ENCODE data around the gene PTPRU. TPM values are rescaled to one million over a fixed set of nuclear protein-coding genes. Genes with fewer than 3 reads are reported as not detected.
A peak's percentile ranks its signal among the peaks of the same experiment; 100 is the strongest.

The PTPRU gene
- total RNA-seq, 1 donor from 2014 or later: 19.0 TPM

DNA sequence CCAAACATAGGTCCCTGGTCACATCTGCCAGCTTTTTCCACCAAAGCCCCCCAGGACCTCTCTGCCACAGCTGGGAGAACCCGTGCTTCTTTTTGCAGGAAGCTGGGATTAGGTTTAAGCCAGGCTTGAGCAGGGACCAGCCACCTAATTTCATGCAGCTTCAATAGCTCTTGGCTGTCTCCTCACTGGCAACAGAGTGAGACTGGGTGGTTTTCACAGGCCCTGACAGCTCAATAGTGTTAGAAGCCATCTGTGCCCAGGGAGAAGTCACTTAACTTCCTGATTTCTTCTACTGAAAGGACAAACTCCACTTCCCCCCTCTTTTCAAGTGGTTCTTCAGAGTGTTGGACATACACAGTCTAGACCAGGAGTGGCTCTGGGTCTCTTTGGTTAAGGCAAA lies 34.3 kb upstream of the PTPRU start:
- Mint-ChIP-seq H3K27me3 (ENCODE audit: unreplicated experiment) (no peaks in the 10 kb centered on the region), H3K36me3 (ENCODE audit: low read depth, unreplicated experiment) (peaks cover 19% of the 10 kb centered on the region), H3K27ac (ENCODE audit: unreplicated experiment) (peak overlapping the region; percentile 34), H3K9me3 (ENCODE audit: unreplicated experiment) (no peaks in the 10 kb centered on the region), H3K4me3 (ENCODE audit: unreplicated experiment) (no peak overlapping the region), H3K4me1 (ENCODE audit: unreplicated experiment) (peaks cover 7% of the 10 kb centered on the region)
- no peak for TF ChIP-seq CTCF (IDR thresholded peaks at IDR 0.05; ENCODE audit: unreplicated experiment)
- no peak for DNase-seq (ENCODE audit: low spot score)

DNA sequence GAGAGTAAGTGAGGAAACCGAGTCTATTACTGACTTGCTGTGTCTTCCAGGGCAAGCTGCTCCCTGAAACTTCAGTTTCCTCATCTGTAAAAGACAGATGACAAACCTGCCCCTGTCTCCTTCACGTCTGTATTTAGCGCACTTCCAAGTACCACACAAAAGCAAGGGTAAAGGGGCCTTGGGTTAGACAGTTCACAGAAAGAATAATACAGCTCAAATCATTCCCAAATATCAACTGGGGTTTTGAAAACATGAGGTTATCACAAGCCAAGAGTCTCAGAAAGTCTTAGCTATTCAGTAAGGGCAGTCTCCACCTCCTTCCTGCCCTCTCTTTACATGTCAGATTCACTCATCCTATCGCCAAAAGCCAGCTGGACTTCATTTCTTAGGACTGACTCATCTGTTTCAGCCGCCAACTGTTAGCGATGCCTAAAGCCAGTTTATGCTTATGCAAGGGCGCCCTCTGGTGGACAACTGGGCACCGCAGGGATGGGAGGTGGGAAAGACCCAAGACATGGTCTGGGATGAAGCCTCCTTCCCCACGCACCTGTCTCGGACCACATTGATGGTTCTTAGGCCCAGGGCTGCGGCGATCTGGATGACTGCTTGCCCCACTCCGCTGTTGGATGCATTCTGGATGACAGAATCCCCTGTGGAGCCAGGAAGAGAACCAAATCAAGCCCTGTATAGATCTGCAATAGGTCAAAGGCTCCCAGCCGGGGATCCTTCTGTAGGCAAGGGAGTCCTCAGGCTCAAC lies 33.6 kb upstream of the PTPRU start:
- peaks cover 16% of the 10 kb centered on the region for H3K36me3 Mint-ChIP-seq (ENCODE audit: low read depth, unreplicated experiment)
- H3K4me1 Mint-ChIP-seq (ENCODE audit: unreplicated experiment): peaks cover 7% of the 10 kb centered on the region
- H3K9me3 Mint-ChIP-seq (ENCODE audit: unreplicated experiment): no peaks in the 10 kb centered on the region
- no peaks in the 10 kb centered on the region for H3K27me3 Mint-ChIP-seq (ENCODE audit: unreplicated experiment)
- H3K27ac Mint-ChIP-seq (ENCODE audit: unreplicated experiment): peak overlapping the region; percentile 34
- H3K4me3 Mint-ChIP-seq (ENCODE audit: unreplicated experiment): no peak overlapping the region
- peak; percentile 96 for DNase-seq (ENCODE audit: low spot score)
- peak; percentile 96 for TF ChIP-seq CTCF (IDR thresholded peaks at IDR 0.05; ENCODE audit: unreplicated experiment)

GRCh38 chr1:29208442-29208841 lies 27.9 kb upstream of the PTPRU start:
- Mint-ChIP-seq H3K27ac (ENCODE audit: unreplicated experiment) (no peak overlapping the region), H3K9me3 (ENCODE audit: unreplicated experiment) (no peaks in the 10 kb centered on the region), H3K27me3 (ENCODE audit: unreplicated experiment) (peaks cover 3% of the 10 kb centered on the region), H3K4me1 (ENCODE audit: unreplicated experiment) (peaks cover 15% of the 10 kb centered on the region), H3K36me3 (ENCODE audit: low read depth, unreplicated experiment) (peaks cover 27% of the 10 kb centered on the region), H3K4me3 (ENCODE audit: unreplicated experiment) (no peak overlapping the region)
- TF ChIP-seq CTCF (IDR thresholded peaks at IDR 0.05; ENCODE audit: unreplicated experiment): no peak
- DNase-seq (ENCODE audit: low spot score): no peak

- H3K4me3 Mint-ChIP-seq (ENCODE audit: unreplicated experiment): no peak overlapping the region
- H3K9me3 Mint-ChIP-seq (ENCODE audit: unreplicated experiment): no peaks in the 10 kb centered on the region
- H3K27ac Mint-ChIP-seq (ENCODE audit: unreplicated experiment): peak overlapping the region; percentile 16
- peaks cover 3% of the 10 kb centered on the region for H3K27me3 Mint-ChIP-seq (ENCODE audit: unreplicated experiment)
- no peak for DNase-seq (ENCODE audit: low spot score)
- H3K4me1 Mint-ChIP-seq (ENCODE audit: unreplicated experiment): peaks cover 15% of the 10 kb centered on the region
- peaks cover 28% of the 10 kb centered on the region for H3K36me3 Mint-ChIP-seq (ENCODE audit: low read depth, unreplicated experiment)
- no peak for TF ChIP-seq CTCF (IDR thresholded peaks at IDR 0.05; ENCODE audit: unreplicated experiment)
These were observed 27.1 kb upstream of the PTPRU start for GRCh38 chr1:29209173-29209572.

DNA sequence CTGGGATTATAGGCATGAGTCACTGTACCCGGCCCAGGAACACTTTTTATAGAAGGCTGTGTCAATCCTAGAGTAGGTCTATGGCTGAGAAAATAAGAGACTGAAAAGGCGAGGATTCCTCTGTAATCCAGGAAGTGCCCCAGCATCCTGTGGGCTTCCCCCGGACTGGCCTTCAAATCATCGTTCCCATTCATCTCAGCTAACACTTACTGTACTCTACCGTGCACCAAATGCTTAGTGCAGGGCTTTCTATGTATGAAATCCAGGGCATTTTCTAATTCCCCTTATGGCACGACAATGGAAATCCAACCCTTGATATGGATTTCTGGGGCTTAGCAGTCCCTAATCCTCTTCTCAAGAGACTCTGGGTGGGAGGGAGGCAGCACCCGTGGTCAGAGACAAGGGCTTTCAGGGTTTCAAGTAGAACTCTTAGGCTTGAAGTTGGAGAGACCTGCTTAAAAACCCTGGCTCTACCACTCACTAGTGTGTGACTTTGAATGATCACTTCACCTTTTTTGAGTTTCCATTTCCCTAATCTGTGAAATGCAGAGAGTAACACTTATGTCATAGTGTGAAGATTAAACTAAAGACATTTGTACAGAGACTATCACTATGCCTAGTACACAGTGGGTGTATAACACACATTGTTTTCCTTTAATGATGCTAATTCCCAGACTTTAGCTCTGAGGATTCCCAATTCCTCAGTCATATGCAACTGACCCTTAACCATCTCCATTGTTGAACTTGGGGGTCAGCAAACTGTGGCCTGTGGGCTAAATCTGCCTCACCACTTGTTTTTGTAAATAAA lies 25.8 kb upstream of the PTPRU start:
- no peak overlapping the region for H3K4me3 Mint-ChIP-seq (ENCODE audit: unreplicated experiment)
- H3K27me3 Mint-ChIP-seq (ENCODE audit: unreplicated experiment): peaks cover 3% of the 10 kb centered on the region
- no peaks in the 10 kb centered on the region for H3K9me3 Mint-ChIP-seq (ENCODE audit: unreplicated experiment)
- TF ChIP-seq CTCF (IDR thresholded peaks at IDR 0.05; ENCODE audit: unreplicated experiment): no peak
- DNase-seq (ENCODE audit: low spot score): peak; percentile 11
- H3K36me3 Mint-ChIP-seq (ENCODE audit: low read depth, unreplicated experiment): peaks cover 32% of the 10 kb centered on the region
- H3K4me1 Mint-ChIP-seq (ENCODE audit: unreplicated experiment): peaks cover 15% of the 10 kb centered on the region
- peak overlapping the region; percentile 64 for H3K27ac Mint-ChIP-seq (ENCODE audit: unreplicated experiment)

Data from endothelial cell (in vitro differentiated cells).